Activated naive CD8-positive, alpha-beta T cell treated with anti-CD3 and anti-CD28 coated beads, Interleukin-2, amount 10 ng/mL, durations not matched to agents 7 days and 5 days (primary cell): ENCODE data around the gene EPB41L2. TPM values are rescaled to one million over a fixed set of nuclear protein-coding genes. Genes with fewer than 3 reads are reported as not detected.
"Not testable (repeated sequence)": the region's sequence is repeated elsewhere in the genome, so short reads cannot be mapped to it uniquely, and the experiment has no call there.

Experiments used
- ATAC-seq: fragments of 150-1000 bp; cut with Tn5 transposase; one replicate; pipeline ENCODE4 v1.10.0; 2021; ENCODE audit warnings: low read depth, moderate library complexity
- POLR2A ChIA-PET: fragments of 350-600 bp; sonication (Branson Sonifier 250); formaldehyde crosslinking; loops from one replicate; lab custom pipeline; 2021; ENCODE audit warnings: antibody characterized with exemption; lab: Charles Lee
- DNase-seq: peaks from one replicate; pipeline ENCODE4 v3.0.0; 2021
- H3K27ac Mint-ChIP-seq: one replicate; pipeline ENCODE4 v1.8.0; 2022; ENCODE audit warnings: mild to moderate bottlenecking, mixed read lengths
- H3K27me3 Mint-ChIP-seq: one replicate; pipeline ENCODE4 v1.8.0; 2022; ENCODE audit warnings: mild to moderate bottlenecking, moderate library complexity, mixed read lengths
- H3K36me3 Mint-ChIP-seq: one replicate; pipeline ENCODE4 v1.8.0; 2021; ENCODE audit warnings: mild to moderate bottlenecking, mixed read lengths
- H3K4me1 Mint-ChIP-seq: one replicate; pipeline ENCODE4 v1.8.0; 2021; ENCODE audit warnings: mixed read lengths
- H3K4me3 Mint-ChIP-seq: one replicate; pipeline ENCODE4 v1.8.0; 2022; ENCODE audit warnings: mild to moderate bottlenecking, moderate library complexity, mixed read lengths
- H3K9me3 Mint-ChIP-seq: one replicate; pipeline ENCODE4 v1.8.0; 2021; ENCODE audit warnings: mixed read lengths
- total RNA-seq, 2 experiments: library from RNA; stranded (reverse); gene quantifications; one replicate each; pipeline ENCODE4 v1.2.3, GENCODE V29; 2021

The EPB41L2 gene
- total RNA-seq, 2 experiments from 2014 or later: 21.6 to 25.4 TPM

- H3K4me3 Mint-ChIP-seq: no peak overlapping the region
- no peak overlapping the region for H3K27ac Mint-ChIP-seq
- no peaks in the 10 kb centered on the region for H3K36me3 Mint-ChIP-seq
- POLR2A ChIA-PET: no interaction called here
- DNase-seq (no peak), ATAC-seq (no peak)
- no peaks in the 10 kb centered on the region for H3K9me3 Mint-ChIP-seq
- H3K4me1 Mint-ChIP-seq: no peaks in the 10 kb centered on the region
- no peaks in the 10 kb centered on the region for H3K27me3 Mint-ChIP-seq
Measured at GRCh38 chr6:130945401-130945919, 117.6 kb downstream of the EPB41L2 start.

DNA sequence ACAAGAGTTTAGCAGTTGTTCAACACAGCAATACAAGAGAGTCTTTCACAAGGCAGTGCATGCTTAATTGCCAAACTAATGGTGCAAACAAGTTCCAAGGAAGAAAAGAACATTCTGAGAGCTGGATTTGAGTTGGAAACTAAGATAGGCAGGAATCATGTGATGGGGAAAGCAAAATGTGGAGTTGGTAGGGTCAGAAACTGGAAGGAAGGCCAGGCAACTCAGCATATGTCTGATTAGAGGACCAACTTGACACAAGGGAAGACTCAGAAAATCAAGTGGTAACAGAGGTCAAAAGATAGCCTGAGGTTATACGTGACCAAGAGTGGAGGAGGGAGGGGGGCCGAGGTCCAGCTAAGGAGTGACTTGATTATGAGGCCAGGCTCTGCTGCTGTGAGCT is 118.6 kb downstream of the EPB41L2 start:
- ATAC-seq (no peak), DNase-seq (no peak)
- no peak overlapping the region for H3K27ac Mint-ChIP-seq
- H3K4me1 Mint-ChIP-seq: no peaks in the 10 kb centered on the region
- no peaks in the 10 kb centered on the region for H3K9me3 Mint-ChIP-seq
- POLR2A ChIA-PET: no interaction called here
- H3K4me3 Mint-ChIP-seq: no peak overlapping the region
- H3K36me3 Mint-ChIP-seq: no peaks in the 10 kb centered on the region
- no peaks in the 10 kb centered on the region for H3K27me3 Mint-ChIP-seq

DNA sequence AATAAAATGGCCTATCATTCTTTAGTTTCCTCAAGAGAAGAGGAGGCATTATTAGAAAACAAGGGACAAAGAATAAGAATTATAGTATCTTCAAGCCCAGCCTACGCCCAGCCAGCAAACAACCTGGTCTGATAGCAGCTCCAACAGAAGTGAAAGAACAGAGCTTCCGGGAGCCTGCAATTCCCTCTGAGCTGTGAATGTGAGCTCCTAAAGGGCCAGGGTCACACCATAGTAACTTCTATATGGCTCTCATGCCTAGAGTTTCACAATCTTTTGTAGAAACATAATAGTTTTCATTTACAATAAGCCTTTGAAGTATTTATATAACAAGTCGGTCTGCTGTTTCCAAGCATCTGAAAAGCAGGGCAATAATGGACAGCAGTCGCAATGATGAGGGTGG is 119.3 kb downstream of the EPB41L2 start:
- DNase-seq (no peak), ATAC-seq (no peak)
- no peaks in the 10 kb centered on the region for H3K9me3 Mint-ChIP-seq
- no peaks in the 10 kb centered on the region for H3K27me3 Mint-ChIP-seq
- no peaks in the 10 kb centered on the region for H3K4me1 Mint-ChIP-seq
- H3K27ac Mint-ChIP-seq: no peak overlapping the region
- POLR2A ChIA-PET: no interaction called here
- H3K4me3 Mint-ChIP-seq: no peak overlapping the region
- H3K36me3 Mint-ChIP-seq: no peaks in the 10 kb centered on the region

- H3K9me3 Mint-ChIP-seq, H3K27me3 Mint-ChIP-seq, H3K36me3 Mint-ChIP-seq, ATAC-seq, H3K4me1 Mint-ChIP-seq, H3K4me3 Mint-ChIP-seq, POLR2A ChIA-PET, H3K27ac Mint-ChIP-seq, DNase-seq: not testable (repeated sequence)
Measured at GRCh38 chr6:130942752-130943151, 120.3 kb downstream of the EPB41L2 start.

GRCh38 chr6:130937942-130938604 is 125.0 kb downstream of the EPB41L2 start:
- POLR2A ChIA-PET: no interaction called here
- DNase-seq: no peak
- H3K4me3 Mint-ChIP-seq: no peak overlapping the region
- no peaks in the 10 kb centered on the region for H3K36me3 Mint-ChIP-seq
- H3K27ac Mint-ChIP-seq: no peak overlapping the region
- H3K27me3 Mint-ChIP-seq: no peaks in the 10 kb centered on the region
- no peaks in the 10 kb centered on the region for H3K4me1 Mint-ChIP-seq
- no peaks in the 10 kb centered on the region for H3K9me3 Mint-ChIP-seq
- no peak for ATAC-seq

- H3K27ac Mint-ChIP-seq: no peak overlapping the region
- no peaks in the 10 kb centered on the region for H3K4me1 Mint-ChIP-seq
- no peak for DNase-seq
- POLR2A ChIA-PET: no interaction called here
- H3K27me3 Mint-ChIP-seq: no peaks in the 10 kb centered on the region
- H3K9me3 Mint-ChIP-seq: peaks cover 1% of the 10 kb centered on the region
- ATAC-seq: no peak
- H3K4me3 Mint-ChIP-seq: no peak overlapping the region
- H3K36me3 Mint-ChIP-seq: no peaks in the 10 kb centered on the region
Measured at GRCh38 chr6:130936933-130937332, 126.1 kb downstream of the EPB41L2 start.

DNA sequence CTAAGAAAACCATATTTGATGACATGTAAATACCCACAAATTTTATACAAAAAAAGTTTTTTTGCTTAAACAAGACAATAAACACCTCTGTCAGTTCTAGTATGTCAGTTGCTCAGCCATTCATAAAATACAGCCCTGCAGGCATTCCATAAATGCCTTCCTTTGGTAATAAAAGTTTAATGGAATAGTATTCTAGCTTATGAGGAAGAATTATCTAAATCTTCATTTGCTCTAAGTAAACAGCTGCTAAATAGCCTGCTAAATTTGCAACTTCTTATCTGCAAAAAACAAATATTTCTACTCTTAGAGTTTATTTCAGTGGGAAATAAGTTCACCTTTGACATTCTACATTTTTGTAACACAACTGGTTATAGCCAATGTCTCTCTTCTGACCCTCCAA is 127.1 kb downstream of the EPB41L2 start:
- Mint-ChIP-seq H3K27ac (no peak overlapping the region), H3K36me3 (no peaks in the 10 kb centered on the region), H3K4me3 (no peak overlapping the region), H3K27me3 (no peaks in the 10 kb centered on the region), H3K4me1 (no peaks in the 10 kb centered on the region), H3K9me3 (peaks cover 1% of the 10 kb centered on the region)
- DNase-seq (no peak), ATAC-seq (no peak)
- POLR2A ChIA-PET: no interaction called here

DNA sequence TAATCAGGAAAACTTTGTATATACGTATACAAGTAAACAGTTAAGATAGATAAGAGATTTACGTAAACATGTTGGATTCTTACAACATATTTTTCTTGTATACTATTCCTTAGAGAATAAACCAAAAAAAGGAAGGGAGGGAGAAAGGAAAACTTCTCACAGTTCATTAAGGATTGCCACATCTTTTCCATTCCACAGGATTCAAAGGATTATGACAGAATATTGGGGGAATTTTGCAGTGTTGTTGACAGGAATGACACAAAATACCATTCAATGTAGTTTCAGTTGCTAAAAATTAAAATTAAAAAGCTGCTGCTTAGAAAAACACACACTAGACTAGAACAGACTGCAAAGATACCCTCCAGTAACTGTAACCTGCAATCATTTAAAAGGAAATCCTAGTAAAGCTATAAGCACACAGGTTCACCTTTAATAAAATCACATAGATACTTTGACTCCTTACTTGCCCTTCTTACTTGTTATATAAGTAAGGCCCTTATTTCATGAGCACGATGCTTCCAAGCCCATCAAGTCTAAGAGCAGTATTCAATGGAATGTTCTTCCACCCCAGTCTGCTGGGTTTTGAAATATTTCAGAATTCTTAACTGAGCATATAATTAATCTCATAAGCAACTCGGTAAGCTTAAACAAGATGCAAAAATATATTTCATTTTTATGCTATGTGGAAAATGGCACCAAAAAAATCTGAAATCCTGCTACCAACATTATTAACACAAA is 128.0 kb downstream of the EPB41L2 start:
- Mint-ChIP-seq H3K27me3 (no peaks in the 10 kb centered on the region), H3K36me3 (no peaks in the 10 kb centered on the region), H3K4me1 (no peaks in the 10 kb centered on the region), H3K9me3 (peaks cover 3% of the 10 kb centered on the region), H3K27ac (no peak overlapping the region), H3K4me3 (no peak overlapping the region)
- POLR2A ChIA-PET: no interaction called here
- ATAC-seq (no peak), DNase-seq (no peak)

- H3K9me3 Mint-ChIP-seq: peaks cover 3% of the 10 kb centered on the region
- ATAC-seq: no peak
- POLR2A ChIA-PET: no interaction called here
- H3K27ac Mint-ChIP-seq: no peak overlapping the region
- H3K36me3 Mint-ChIP-seq: no peaks in the 10 kb centered on the region
- H3K4me1 Mint-ChIP-seq: no peaks in the 10 kb centered on the region
- no peak overlapping the region for H3K4me3 Mint-ChIP-seq
- no peak for DNase-seq
- H3K27me3 Mint-ChIP-seq: no peaks in the 10 kb centered on the region
Measured at GRCh38 chr6:130933712-130934200, 129.3 kb downstream of the EPB41L2 start.

GRCh38 chr6:130932921-130933320 is 130.1 kb downstream of the EPB41L2 start:
- no peak overlapping the region for H3K4me3 Mint-ChIP-seq
- ATAC-seq: no peak
- POLR2A ChIA-PET: no interaction called here
- no peak overlapping the region for H3K27ac Mint-ChIP-seq
- H3K9me3 Mint-ChIP-seq: peaks cover 4% of the 10 kb centered on the region
- H3K4me1 Mint-ChIP-seq: no peaks in the 10 kb centered on the region
- no peaks in the 10 kb centered on the region for H3K27me3 Mint-ChIP-seq
- no peak for DNase-seq
- H3K36me3 Mint-ChIP-seq: no peaks in the 10 kb centered on the region

DNA sequence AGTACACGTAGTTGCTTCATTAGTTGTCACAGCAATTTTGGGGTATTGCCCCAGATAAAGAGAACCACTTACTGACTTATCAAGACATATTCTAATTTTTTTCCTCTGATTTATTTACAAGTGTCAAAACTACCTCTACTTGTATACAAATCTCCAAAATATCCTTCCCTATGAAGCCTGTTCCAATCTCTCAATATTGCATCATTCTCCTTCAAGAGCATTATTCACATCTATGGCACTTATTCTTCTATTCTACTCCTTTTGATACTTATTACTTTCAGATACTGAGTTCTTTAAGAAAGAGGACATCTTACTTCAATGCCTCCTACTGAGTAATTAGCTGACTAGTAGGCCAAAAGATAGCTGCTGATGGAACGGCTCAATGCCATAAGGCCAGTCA is 130.6 kb downstream of the EPB41L2 start:
- H3K36me3 Mint-ChIP-seq: no peaks in the 10 kb centered on the region
- H3K27me3 Mint-ChIP-seq: no peaks in the 10 kb centered on the region
- H3K9me3 Mint-ChIP-seq: peaks cover 4% of the 10 kb centered on the region
- DNase-seq (no peak), ATAC-seq (no peak)
- H3K4me3 Mint-ChIP-seq: no peak overlapping the region
- POLR2A ChIA-PET: no interaction called here
- H3K4me1 Mint-ChIP-seq: no peaks in the 10 kb centered on the region
- H3K27ac Mint-ChIP-seq: no peak overlapping the region

DNA sequence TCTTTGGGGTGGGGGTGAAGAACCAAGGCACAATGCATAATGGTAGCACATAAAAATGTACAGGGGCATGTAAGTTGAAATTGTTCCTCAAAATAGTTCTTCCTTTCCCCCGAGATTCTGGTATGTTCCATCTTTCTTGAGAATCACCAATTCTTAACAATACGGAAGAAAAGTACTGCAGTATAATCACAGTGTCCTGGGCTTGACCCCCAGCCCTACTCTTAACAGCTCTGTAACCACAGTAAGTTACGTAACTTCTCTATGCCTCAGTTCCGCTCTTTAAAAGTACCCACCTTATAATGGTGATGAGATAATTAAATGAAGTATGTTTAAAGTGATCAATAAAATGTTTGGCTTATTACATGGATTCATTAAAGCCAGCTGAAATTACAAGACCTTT is 131.4 kb downstream of the EPB41L2 start:
- no peak overlapping the region for H3K4me3 Mint-ChIP-seq
- no peaks in the 10 kb centered on the region for H3K4me1 Mint-ChIP-seq
- peaks cover 4% of the 10 kb centered on the region for H3K9me3 Mint-ChIP-seq
- no peak for ATAC-seq
- H3K27me3 Mint-ChIP-seq: no peaks in the 10 kb centered on the region
- peaks cover 1% of the 10 kb centered on the region for H3K36me3 Mint-ChIP-seq
- H3K27ac Mint-ChIP-seq: no peak overlapping the region
- POLR2A ChIA-PET: no interaction called here
- DNase-seq: no peak

- no peaks in the 10 kb centered on the region for H3K27me3 Mint-ChIP-seq
- ATAC-seq (no peak), DNase-seq (no peak)
- no peak overlapping the region for H3K4me3 Mint-ChIP-seq
- POLR2A ChIA-PET: no interaction called here
- peaks cover 1% of the 10 kb centered on the region for H3K36me3 Mint-ChIP-seq
- no peaks in the 10 kb centered on the region for H3K4me1 Mint-ChIP-seq
- peaks cover 4% of the 10 kb centered on the region for H3K9me3 Mint-ChIP-seq
- H3K27ac Mint-ChIP-seq: no peak overlapping the region
Measured at GRCh38 chr6:130929036-130929678, 133.9 kb downstream of the EPB41L2 start.
